GM23248 (cell line): ENCODE measurements around the gene CAMTA2.

Experiments used
- EZH2 ChIP-seq: fragments of 200-600 bp; sonication (generic); IDR thresholded peaks from 2 replicates; pipeline ENCODE4 v1.6.1; 2018; ENCODE audit warnings: antibody characterized with exemption, mild to moderate bottlenecking; ENCODE audit not compliant: insufficient read depth, poor library complexity, severe bottlenecking
- EZH2phosphoT487 ChIP-seq: fragments of 200-600 bp; sonication (generic); IDR thresholded peaks from 2 replicates; pipeline ENCODE4 v1.6.1; 2018; ENCODE audit warnings: antibody characterized with exemption, moderate library complexity, mild to moderate bottlenecking, low read depth; ENCODE audit not compliant: insufficient read depth

DNA sequence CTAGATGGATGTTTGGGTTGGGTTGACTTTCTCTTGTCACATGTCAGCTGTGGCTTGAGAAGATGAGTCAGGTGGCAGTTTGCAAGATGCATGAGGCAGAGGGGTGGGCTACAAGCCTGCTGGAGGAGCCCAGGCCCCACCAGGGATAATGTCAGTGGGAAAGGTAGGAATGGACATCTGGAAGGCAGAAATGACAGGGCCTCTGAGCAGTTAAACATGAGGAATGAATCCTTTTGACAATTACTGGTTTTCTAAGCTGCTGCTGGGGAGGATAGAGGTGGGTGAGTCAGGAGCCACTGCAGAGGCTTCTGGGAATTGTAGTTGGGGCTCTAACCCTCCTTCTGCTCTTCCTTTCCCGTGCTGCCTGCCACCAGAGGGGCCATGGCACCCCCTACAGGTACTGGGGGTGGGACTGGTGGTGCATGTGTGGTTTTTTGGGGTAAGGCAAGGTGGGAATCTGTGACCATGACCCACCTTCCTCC lies 32.0 kb upstream of the CAMTA2 start:
- TF ChIP-seq EZH2 (no peak), EZH2phosphoT487 (no peak)
